ENCODE data around the gene INTS1.

The INTS1 gene

GRCh38 chr7:1545417-1546246 is 41.4 kb upstream of the INTS1 start:
- in situ Hi-C loops (cut with HindIII; ENCODE audit: low sequenced_read_pairs): no loop called here
- DNase-seq (ENCODE audit: low read depth, low spot score): no peak
- no peak overlapping the region for H3K4me3 ChIP-seq (ENCODE audit: low read depth, low read length)
- TF ChIP-seq, protein P1, sequence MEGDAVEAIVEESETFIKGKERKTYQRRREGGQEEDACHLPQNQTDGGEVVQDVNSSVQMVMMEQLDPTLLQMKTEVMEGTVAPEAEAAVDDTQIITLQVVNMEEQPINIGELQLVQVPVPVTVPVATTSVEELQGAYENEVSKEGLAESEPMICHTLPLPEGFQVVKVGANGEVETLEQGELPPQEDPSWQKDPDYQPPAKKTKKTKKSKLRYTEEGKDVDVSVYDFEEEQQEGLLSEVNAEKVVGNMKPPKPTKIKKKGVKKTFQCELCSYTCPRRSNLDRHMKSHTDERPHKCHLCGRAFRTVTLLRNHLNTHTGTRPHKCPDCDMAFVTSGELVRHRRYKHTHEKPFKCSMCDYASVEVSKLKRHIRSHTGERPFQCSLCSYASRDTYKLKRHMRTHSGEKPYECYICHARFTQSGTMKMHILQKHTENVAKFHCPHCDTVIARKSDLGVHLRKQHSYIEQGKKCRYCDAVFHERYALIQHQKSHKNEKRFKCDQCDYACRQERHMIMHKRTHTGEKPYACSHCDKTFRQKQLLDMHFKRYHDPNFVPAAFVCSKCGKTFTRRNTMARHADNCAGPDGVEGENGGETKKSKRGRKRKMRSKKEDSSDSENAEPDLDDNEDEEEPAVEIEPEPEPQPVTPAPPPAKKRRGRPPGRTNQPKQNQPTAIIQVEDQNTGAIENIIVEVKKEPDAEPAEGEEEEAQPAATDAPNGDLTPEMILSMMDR (IDR thresholded peaks at IDR 0.05; ENCODE audit: low read depth, low read length): no peak

DNA sequence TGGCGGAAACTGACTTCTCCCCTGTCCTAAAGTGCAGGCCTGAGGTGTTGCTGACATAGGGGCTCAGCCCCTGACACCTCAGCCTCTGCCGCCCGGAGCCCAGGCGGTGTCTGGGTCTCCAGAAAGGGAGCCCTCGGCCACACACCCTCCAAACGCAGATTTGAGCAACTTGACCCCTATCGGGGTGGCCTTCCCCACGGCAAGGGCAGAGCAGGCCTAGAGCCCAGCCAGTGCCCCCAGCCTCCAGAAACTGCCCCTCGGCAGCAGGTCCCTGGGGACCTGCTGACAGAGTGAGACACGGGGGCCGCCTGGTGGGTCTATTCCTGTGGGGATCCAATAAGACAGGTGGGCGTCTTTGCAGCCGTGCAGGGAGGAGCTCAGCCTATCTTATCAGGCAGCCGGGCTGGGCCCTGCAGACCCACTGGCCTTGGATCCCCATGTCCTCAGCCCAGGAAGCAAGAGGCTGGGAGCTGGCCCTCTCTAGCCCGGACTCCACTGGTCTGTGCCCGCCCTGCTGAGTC is 40.8 kb upstream of the INTS1 start:
- H3K4me3 ChIP-seq (ENCODE audit: low read depth, low read length): no peak overlapping the region
- no peak for DNase-seq (ENCODE audit: low read depth, low spot score)
- in situ Hi-C loops (cut with HindIII; ENCODE audit: low sequenced_read_pairs): no loop called here
- TF ChIP-seq, protein P1 (IDR thresholded peaks at IDR 0.05; ENCODE audit: low read depth, low read length): no peak

- H3K4me3 ChIP-seq (ENCODE audit: low read depth, low read length): no peak overlapping the region
- no peak for DNase-seq (ENCODE audit: low read depth, low spot score)
These were observed 40.1 kb upstream of the INTS1 start for GRCh38 chr7:1544178-1544895.

DNA sequence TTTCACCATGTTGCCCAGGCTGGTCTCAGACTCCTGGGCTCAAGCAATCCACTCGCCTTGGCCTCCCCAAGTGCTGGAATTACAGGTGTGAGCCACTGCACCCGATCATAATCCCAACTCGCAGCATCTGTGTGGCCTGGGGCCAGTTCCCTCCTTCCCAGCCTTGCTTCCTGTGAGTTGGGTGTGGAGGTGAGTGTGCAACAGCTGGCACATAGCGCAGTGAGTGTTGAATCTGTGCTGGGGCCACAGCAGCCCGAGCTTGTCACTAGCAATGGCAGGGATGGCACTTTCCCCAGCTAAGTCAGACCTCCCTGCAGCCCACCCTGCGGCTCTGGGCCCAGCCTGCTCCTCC is 39.6 kb upstream of the INTS1 start:
- TF ChIP-seq, protein P1 (IDR thresholded peaks at IDR 0.05; ENCODE audit: low read depth, low read length): no peak
- no peak for DNase-seq (ENCODE audit: low read depth, low spot score)
- H3K4me3 ChIP-seq (ENCODE audit: low read depth, low read length): no peak overlapping the region
- in situ Hi-C loops (cut with HindIII; ENCODE audit: low sequenced_read_pairs): no loop called here

More at GRCh38 chr7:1544178-1544895, 40.1 kb upstream of the INTS1 start:
- in situ Hi-C loops (cut with HindIII; ENCODE audit: low sequenced_read_pairs): no loop called here
- TF ChIP-seq, protein P1 (IDR thresholded peaks at IDR 0.05; ENCODE audit: low read depth, low read length): no peak

- H3K4me3 ChIP-seq (ENCODE audit: low read depth, low read length): no peak overlapping the region
- in situ Hi-C loops (cut with HindIII; ENCODE audit: low sequenced_read_pairs): no loop called here
- TF ChIP-seq, protein P1 (IDR thresholded peaks at IDR 0.05; ENCODE audit: low read depth, low read length): no peak
- DNase-seq (ENCODE audit: low read depth, low spot score): no peak
These were observed 38.9 kb upstream of the INTS1 start for GRCh38 chr7:1542841-1543747.

GRCh38 chr7:1542329-1542728 is 38.1 kb upstream of the INTS1 start:
- TF ChIP-seq, protein P1 (IDR thresholded peaks at IDR 0.05; ENCODE audit: low read depth, low read length): no peak
- DNase-seq (ENCODE audit: low read depth, low spot score): no peak
- no peak overlapping the region for H3K4me3 ChIP-seq (ENCODE audit: low read depth, low read length)
- in situ Hi-C loops (cut with HindIII; ENCODE audit: low sequenced_read_pairs): no loop called here

Measured in astrocyte of the spinal cord (primary cell).